BE2C (cell line): Measurements from ENCODE around the gene CPEB4.

Experiments
- DNase-seq: peaks from one replicate; pipeline ENCODE4 v3.0.0-alpha.2; 2020
- H3K27me3 ChIP-seq: fragments of 250-450 bp; sonication (Bioruptor Pico); 2 replicates; pipeline ENCODE4 v1.5.1; 2020; ENCODE audit warnings: mild to moderate bottlenecking
- H3K36me3 ChIP-seq: fragments of 250-450 bp; sonication (Bioruptor Pico); 2 replicates; pipeline ENCODE4 v1.5.1; 2020; ENCODE audit warnings: mild to moderate bottlenecking
- H3K4me1 ChIP-seq: fragments of 250-450 bp; sonication (Bioruptor Pico); 2 replicates; pipeline ENCODE4 v1.5.1; 2020
- H3K4me3 ChIP-seq: 2 replicates; pipeline ENCODE4 v1.5.1; 2011; ENCODE audit warnings: low read depth, low read length
- H3K9me3 ChIP-seq: fragments of 250-450 bp; sonication (Bioruptor Pico); 2 replicates; pipeline ENCODE4 v1.5.1; 2020
- TF ChIP-seq, protein P1 (sequence below): IDR thresholded peaks from 2 replicates; pipeline ENCODE4 v1.5.1; 2012; ENCODE audit warnings: mild to moderate bottlenecking, low read depth, low read length

CPEB4 gene

DNA sequence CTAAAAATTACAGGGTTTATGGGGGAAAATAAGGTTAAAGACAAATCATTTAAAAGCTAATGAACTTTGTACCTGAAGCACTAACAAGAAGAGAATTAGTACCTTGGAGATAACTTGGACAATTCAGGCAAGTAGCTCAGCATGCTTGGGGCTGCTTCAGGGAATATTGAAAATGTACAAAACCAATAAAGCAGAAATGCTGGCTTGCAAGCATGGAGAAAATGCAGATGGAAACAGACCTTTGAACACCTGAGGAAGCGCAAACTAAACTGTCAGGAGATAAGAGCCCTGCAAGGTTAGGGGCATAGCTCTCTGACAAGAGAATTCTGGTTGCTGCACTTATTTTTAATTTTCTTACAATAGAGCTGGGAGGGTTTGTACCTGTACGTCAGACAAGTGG lies 58.2 kb downstream of the CPEB4 start:
- peaks cover 35% of the 10 kb centered on the region for H3K36me3 ChIP-seq

DNA sequence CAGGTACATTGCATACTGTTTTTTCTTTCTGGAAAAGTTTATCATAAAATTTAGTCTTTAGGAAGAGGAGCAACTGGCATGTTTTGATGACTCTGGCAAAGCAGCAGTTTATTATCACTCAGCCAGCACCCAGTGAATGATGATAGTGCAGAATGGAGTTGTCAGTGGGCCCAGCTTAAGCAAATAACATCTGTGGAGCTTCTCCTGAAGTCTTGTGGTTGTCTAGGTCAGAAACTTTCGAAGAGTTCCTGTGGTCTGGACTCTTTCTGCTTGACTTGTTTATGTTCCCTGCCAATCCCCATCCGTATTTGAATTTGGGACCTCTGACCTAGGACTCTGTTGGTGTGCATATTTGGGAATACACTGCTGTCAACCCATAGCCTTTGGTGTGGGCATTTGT lies 62.7 kb downstream of the CPEB4 start:
- H3K27me3 ChIP-seq: no peaks in the 10 kb centered on the region
- TF ChIP-seq, protein P1, sequence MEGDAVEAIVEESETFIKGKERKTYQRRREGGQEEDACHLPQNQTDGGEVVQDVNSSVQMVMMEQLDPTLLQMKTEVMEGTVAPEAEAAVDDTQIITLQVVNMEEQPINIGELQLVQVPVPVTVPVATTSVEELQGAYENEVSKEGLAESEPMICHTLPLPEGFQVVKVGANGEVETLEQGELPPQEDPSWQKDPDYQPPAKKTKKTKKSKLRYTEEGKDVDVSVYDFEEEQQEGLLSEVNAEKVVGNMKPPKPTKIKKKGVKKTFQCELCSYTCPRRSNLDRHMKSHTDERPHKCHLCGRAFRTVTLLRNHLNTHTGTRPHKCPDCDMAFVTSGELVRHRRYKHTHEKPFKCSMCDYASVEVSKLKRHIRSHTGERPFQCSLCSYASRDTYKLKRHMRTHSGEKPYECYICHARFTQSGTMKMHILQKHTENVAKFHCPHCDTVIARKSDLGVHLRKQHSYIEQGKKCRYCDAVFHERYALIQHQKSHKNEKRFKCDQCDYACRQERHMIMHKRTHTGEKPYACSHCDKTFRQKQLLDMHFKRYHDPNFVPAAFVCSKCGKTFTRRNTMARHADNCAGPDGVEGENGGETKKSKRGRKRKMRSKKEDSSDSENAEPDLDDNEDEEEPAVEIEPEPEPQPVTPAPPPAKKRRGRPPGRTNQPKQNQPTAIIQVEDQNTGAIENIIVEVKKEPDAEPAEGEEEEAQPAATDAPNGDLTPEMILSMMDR: no peak
- H3K4me3 ChIP-seq: no peak overlapping the region
- H3K9me3 ChIP-seq: no peaks in the 10 kb centered on the region
- peaks cover 57% of the 10 kb centered on the region for H3K36me3 ChIP-seq
- no peak for DNase-seq
- H3K4me1 ChIP-seq: peaks cover 3% of the 10 kb centered on the region; the same call in 1 of the 2 replicates

More for the DNA sequence above, 58.2 kb downstream of the CPEB4 start:
- H3K27me3 ChIP-seq: no peaks in the 10 kb centered on the region
- no peaks in the 10 kb centered on the region; the same call in 1 of the 2 replicates for H3K4me1 ChIP-seq
- no peaks in the 10 kb centered on the region for H3K9me3 ChIP-seq
- H3K4me3 ChIP-seq: no peak overlapping the region
- DNase-seq: no peak
- TF ChIP-seq, protein P1: no peak

DNA sequence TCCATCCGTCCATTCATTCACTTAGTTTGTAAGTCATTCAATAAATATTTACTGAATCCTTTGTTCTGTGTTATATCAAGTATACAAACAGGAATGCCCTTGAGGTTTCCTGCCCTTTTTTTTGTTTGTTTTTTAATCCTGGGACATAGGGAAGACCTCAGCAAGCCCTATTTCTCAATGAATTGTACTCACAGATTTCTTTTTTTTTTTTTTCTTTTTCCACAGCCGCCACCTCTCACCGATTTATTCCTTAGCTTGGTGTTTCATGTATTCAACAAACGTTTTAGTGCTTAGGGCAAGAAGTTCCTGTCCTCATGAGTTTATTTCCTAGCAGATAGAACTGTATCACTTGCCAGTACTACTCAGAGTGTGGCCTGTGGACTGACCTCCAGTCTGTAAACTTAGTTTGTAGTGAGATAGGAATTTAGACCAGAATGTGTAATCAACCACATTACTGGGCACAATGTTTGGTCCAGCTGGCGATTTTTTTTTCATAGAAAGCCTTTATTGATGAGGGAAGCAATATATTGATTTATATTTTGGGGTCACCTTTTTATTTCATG lies 65.5 kb downstream of the CPEB4 start:
- Histone ChIP-seq H3K9me3 (no peaks in the 10 kb centered on the region), H3K4me3 (no peak overlapping the region), H3K36me3 (peaks cover 48% of the 10 kb centered on the region), H3K4me1 (peaks cover 3% of the 10 kb centered on the region; the same call in 1 of the 2 replicates), H3K27me3 (no peaks in the 10 kb centered on the region)
- no peak for DNase-seq
- TF ChIP-seq, protein P1: no peak

DNA sequence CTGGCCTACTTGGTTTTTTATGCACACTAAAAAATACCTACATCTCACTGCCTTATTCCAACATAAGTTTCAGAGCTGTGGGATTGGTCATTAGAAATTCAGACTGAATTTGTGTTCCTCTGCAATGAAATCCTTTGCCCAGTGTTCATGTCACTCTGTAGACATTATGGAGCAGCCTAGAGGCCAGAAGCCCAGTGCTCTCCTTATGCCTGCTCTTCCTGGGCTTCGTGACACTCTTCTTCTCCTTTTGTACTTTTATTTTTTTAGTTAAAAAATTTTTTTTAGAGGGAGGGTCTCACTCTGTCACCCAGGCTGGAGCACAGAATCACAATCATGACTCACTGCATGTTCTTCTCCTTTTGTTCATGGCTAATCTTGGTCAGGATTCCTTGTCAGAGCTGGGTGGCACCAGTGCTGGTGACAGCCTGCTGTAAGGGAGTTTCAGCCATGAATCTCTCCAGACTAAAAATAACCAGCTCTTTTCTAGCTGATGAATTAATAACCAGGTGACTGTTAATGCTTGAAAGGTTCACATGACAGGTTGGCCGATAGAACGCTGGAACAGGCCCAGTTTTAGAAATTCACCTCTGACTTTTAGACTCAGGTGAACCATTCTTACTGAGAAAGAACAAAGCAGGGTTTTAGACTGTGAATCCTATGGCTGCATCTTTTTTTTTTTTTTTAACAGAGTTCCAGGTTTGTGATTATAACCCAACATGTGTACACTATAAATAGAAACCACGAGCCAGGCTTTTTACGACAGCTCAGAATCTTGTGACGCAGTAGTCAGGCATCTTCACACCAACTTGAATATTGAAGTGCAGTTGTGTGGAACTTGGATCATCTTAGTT lies 66.7 kb downstream of the CPEB4 start:
- no peak for DNase-seq
- TF ChIP-seq, protein P1: no peak
- no peak overlapping the region for H3K4me3 ChIP-seq
- H3K27me3 ChIP-seq: no peaks in the 10 kb centered on the region
- no peaks in the 10 kb centered on the region for H3K9me3 ChIP-seq
- peaks cover 3% of the 10 kb centered on the region; the same call in 1 of the 2 replicates for H3K4me1 ChIP-seq
- peaks cover 48% of the 10 kb centered on the region for H3K36me3 ChIP-seq

GRCh38 chr5:173960986-173961385 lies 72.8 kb downstream of the CPEB4 start:
- Histone ChIP-seq H3K27me3 (no peaks in the 10 kb centered on the region), H3K4me3 (no peak overlapping the region), H3K4me1 (no peaks in the 10 kb centered on the region), H3K36me3 (peaks cover 5% of the 10 kb centered on the region), H3K9me3 (no peaks in the 10 kb centered on the region)
- TF ChIP-seq, protein P1: no peak
- no peak for DNase-seq

DNA sequence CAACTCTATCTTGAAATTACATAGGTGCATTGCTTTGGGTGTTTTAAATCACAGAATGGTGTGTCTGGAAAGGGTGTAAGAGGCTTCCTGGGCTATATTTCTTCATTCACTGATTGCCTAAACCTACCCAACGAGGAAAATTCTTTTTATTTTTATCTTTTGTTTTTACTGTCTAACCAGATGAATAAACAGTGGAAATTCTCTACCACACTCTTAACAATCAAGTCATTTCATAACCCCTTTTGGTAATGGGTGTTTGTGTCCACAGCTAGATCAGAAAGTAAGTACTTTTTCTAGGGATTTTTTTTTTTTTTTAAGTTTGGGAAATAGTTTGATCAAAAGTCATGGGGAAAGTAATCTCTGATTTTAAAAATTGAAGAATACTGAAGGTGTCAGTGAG lies 73.3 kb downstream of the CPEB4 start:
- TF ChIP-seq, protein P1: no peak
- no peak for DNase-seq
- H3K27me3 ChIP-seq: no peaks in the 10 kb centered on the region
- H3K9me3 ChIP-seq: no peaks in the 10 kb centered on the region
- H3K4me1 ChIP-seq: no peaks in the 10 kb centered on the region
- peaks cover 4% of the 10 kb centered on the region for H3K36me3 ChIP-seq
- H3K4me3 ChIP-seq: no peak overlapping the region
